ENCODE results near the gene FAM78A.
"Not testable (repeated sequence)": the region's sequence is repeated elsewhere in the genome, so short reads cannot be mapped to it uniquely, and the experiment has no call there.

Gene FAM78A

GRCh38 chr9:131214876-131215275, 61.4 kb downstream of the FAM78A start:
- ChIA-PET CTCF (interaction anchor here (0.8 to 2.3 kb wide), 4 partner anchors 34 to 122 kb away, joined by 3 to 12 read pairs (median 6); no protein-coding TSS in a partner anchor), POLR2A (no interaction called here)
- no peak for DNase-seq (ENCODE audit: low read depth, low spot score)
- TF ChIP-seq, protein P1, sequence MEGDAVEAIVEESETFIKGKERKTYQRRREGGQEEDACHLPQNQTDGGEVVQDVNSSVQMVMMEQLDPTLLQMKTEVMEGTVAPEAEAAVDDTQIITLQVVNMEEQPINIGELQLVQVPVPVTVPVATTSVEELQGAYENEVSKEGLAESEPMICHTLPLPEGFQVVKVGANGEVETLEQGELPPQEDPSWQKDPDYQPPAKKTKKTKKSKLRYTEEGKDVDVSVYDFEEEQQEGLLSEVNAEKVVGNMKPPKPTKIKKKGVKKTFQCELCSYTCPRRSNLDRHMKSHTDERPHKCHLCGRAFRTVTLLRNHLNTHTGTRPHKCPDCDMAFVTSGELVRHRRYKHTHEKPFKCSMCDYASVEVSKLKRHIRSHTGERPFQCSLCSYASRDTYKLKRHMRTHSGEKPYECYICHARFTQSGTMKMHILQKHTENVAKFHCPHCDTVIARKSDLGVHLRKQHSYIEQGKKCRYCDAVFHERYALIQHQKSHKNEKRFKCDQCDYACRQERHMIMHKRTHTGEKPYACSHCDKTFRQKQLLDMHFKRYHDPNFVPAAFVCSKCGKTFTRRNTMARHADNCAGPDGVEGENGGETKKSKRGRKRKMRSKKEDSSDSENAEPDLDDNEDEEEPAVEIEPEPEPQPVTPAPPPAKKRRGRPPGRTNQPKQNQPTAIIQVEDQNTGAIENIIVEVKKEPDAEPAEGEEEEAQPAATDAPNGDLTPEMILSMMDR (IDR thresholded peaks at IDR 0.05; ENCODE audit: insufficient read depth, low read length, missing control alignments): no peak
- no peak overlapping the region for H3K4me3 ChIP-seq (ENCODE audit: low read depth, low read length)

DNA sequence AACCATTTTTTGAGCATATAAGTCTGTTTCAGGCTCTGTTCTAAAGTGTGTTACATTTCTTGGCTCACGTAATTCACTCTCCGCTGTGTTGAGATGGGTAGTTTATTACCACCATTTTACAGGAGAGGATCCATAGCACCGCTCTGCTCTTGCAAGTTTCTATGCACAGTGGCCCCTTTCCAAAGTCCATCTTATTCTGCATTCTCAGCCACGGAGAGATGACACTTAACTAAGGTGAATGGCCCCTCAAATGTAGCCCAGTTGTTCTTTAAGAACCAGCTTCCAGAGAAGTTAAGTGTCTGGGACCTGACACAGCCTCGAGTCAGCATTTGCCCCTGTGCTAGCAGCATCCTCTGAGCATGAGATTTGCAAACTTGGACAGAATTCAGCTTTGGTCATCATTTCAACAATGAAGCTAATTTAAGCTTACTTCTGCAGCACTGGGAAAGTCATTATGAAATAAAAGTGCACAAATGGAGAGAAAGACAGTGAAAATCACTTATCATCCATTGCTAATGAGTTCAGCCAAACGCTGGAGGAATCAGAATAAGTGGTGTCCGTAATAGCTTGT, 61.9 kb downstream of the FAM78A start:
- CTCF ChIA-PET: interaction anchor here (0.9 to 2.3 kb wide), 3 partner anchors 34 to 122 kb away, joined by 4 to 12 read pairs (median 7); no protein-coding TSS in a partner anchor
- POLR2A ChIA-PET: no interaction called here
- TF ChIP-seq, protein P1 (IDR thresholded peaks at IDR 0.05; ENCODE audit: insufficient read depth, low read length, missing control alignments): no peak

GRCh38 chr9:131211920-131212319, 64.4 kb downstream of the FAM78A start:
- CTCF ChIA-PET; H3K4me3 ChIP-seq (ENCODE audit: low read depth, low read length); DNase-seq (ENCODE audit: low read depth, low spot score); POLR2A ChIA-PET: not testable (repeated sequence)

More for the DNA sequence above, 61.9 kb downstream of the FAM78A start:
- no peak overlapping the region for H3K4me3 ChIP-seq (ENCODE audit: low read depth, low read length)
- DNase-seq (ENCODE audit: low read depth, low spot score): no peak

All from AG04449 (cell line).